ENCODE results near the gene PCF11.

DNA sequence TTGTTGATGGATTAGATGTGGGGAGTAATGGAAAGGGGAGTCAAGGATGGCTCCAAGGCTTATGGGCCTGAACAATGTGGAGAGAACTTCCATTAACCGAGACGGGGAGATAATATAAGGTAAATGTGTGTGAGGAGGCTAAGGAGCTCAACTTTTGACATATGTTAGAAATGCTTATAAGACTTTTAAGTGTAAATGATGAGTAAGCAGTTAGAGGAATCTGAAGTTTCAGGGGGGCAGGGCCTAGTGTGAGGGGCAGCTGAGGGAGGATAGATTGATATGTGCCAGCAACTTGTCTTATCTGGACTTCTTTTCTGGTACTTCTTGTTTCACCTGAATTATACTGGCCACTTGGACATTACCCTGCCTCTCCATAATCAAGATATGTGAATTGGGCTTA is 66.5 kb downstream of the PCF11 start:
- TF ChIP-seq, protein P1, sequence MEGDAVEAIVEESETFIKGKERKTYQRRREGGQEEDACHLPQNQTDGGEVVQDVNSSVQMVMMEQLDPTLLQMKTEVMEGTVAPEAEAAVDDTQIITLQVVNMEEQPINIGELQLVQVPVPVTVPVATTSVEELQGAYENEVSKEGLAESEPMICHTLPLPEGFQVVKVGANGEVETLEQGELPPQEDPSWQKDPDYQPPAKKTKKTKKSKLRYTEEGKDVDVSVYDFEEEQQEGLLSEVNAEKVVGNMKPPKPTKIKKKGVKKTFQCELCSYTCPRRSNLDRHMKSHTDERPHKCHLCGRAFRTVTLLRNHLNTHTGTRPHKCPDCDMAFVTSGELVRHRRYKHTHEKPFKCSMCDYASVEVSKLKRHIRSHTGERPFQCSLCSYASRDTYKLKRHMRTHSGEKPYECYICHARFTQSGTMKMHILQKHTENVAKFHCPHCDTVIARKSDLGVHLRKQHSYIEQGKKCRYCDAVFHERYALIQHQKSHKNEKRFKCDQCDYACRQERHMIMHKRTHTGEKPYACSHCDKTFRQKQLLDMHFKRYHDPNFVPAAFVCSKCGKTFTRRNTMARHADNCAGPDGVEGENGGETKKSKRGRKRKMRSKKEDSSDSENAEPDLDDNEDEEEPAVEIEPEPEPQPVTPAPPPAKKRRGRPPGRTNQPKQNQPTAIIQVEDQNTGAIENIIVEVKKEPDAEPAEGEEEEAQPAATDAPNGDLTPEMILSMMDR (conservative IDR thresholded peaks at IDR 0.05): no peak
- no peak for TF ChIP-seq EZH2 (IDR thresholded peaks at IDR 0.05; ENCODE audit: low read depth)

Data from PC-9 (cell line).